Endometrial microvascular endothelial cells (primary cell): ENCODE data around the gene CCNB1IP1. TPM values are rescaled to one million over a fixed set of nuclear protein-coding genes. Genes with fewer than 3 reads are reported as not detected.
"Not testable (repeated sequence)": the region's sequence is repeated elsewhere in the genome, so short reads cannot be mapped to it uniquely, and the experiment has no call there.

Experiments used
- in situ Hi-C: cut with HindIII; loops from 2 replicates; pipeline ENCODE4 v1.10.0; 2017; ENCODE audit warnings: low sequenced_read_pairs, low pct_unique_long_range_greater_than_20kb; ENCODE audit errors: inconsistent ontology term
- total RNA-seq: library from RNA; depleted of rRNA; stranded (reverse); fragments of >200 nt; gene quantifications from one replicate; pipeline ENCODE4 v1.2.3, GENCODE V29; 2015; ENCODE audit errors: inconsistent ontology term

Gene CCNB1IP1
- total RNA-seq, 1 donor from 2014 or later: 42.7 TPM

DNA sequence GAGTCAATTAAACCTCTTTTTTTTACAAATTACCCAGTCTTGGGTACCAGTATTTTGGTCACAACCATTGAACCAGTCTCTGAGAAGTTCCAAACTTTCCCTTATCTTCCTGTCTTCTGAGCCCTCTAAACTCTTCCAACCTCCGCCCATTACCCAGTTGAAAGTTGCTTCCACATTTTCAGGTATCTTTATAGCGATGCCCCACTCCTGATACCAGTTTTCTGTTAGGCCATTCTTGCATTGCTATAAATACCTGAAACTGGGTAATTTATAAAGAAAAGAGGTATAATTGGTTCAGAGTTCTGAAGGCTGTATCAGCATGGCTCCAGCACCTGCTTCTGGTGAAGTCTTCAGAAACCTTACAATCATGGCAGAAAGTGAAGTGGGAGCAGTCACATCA is 59.0 kb downstream of the CCNB1IP1 start:
- in situ Hi-C loops: no loop called here

- in situ Hi-C loops: not testable (repeated sequence)
Observed at GRCh38 chr14:20264361-20264760, 68.7 kb downstream of the CCNB1IP1 start.

DNA sequence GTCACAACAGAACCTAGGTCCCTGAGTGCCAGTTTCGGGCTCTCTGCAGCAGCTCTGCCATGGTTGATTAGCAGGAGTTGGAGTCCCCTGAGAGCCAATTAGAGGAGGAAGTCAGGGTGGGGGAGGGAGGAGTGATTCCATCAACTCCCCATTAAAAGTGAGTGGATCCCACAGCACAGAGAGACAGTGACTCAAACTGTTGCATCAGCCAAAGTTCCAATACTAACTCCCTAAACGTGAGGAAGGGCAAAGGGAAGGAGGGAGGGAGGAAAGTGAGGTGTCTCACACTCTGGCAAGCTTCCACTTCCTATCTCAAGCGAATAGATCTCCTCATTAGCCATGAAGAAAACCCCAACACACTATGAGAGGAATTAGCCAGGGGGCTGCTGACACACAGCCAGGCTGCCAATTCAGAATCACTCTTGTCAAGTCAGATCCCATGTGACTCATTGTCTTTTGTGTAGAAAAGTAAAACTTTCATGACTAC is 70.4 kb downstream of the CCNB1IP1 start:
- in situ Hi-C loops: no loop called here

Other genes with a start within 250 kb of the CCNB1IP1 start
- gene OR4K17, start 222.5 kb downstream of the CCNB1IP1 start, total RNA-seq: not detected
- not detected for gene OR4N5, start 194.5 kb downstream of the CCNB1IP1 start, total RNA-seq
- gene OR11G2, start 142.4 kb downstream of the CCNB1IP1 start, total RNA-seq: not detected
- gene OR11H6, start 109.6 kb downstream of the CCNB1IP1 start, total RNA-seq: not detected
- not detected for gene OR11H7, start 104.3 kb downstream of the CCNB1IP1 start, total RNA-seq
- gene OR11H4, start 94.0 kb downstream of the CCNB1IP1 start, total RNA-seq: not detected
- gene TTC5, start 27.3 kb downstream of the CCNB1IP1 start, total RNA-seq: 15.5 TPM
- 9.9 TPM for gene PARP2, start 10.4 kb upstream of the CCNB1IP1 start, total RNA-seq
- 15.3 TPM for gene TEP1, start 80.2 kb upstream of the CCNB1IP1 start, total RNA-seq
- not detected for gene KLHL33, start 102.9 kb upstream of the CCNB1IP1 start, total RNA-seq
- gene OSGEP, start 121.5 kb upstream of the CCNB1IP1 start, total RNA-seq: 55.3 TPM
- gene APEX1, start 121.9 kb upstream of the CCNB1IP1 start, total RNA-seq: 240 TPM
- gene PIP4P1, start 128.2 kb upstream of the CCNB1IP1 start, total RNA-seq: 10.4 TPM
- gene PNP, start 136.1 kb upstream of the CCNB1IP1 start, total RNA-seq: 284 TPM
- gene RNASE10, start 172.3 kb upstream of the CCNB1IP1 start, total RNA-seq: not detected
- not detected for gene RNASE9, start 227.8 kb upstream of the CCNB1IP1 start, total RNA-seq